SJSA1 (cell line): ENCODE results near the gene PRR12. TPM values are rescaled to one million over a fixed set of nuclear protein-coding genes. Genes with fewer than 3 reads are reported as not detected.

Source experiments
- DNase-seq, 2 experiments: peaks; one replicate each; pipeline ENCODE4 v3.0.0-alpha.2; 2015 to 2020; ENCODE audit warnings: low spot score in 2 of 2, low read depth in 1 of 2
- H3K27ac ChIP-seq: fragments of 250-450 bp; sonication (Bioruptor Pico); 2 replicates; pipeline ENCODE4 v1.5.1; 2020; ENCODE audit warnings: mild to moderate bottlenecking, moderate library complexity
- H3K27me3 ChIP-seq: fragments of 250-450 bp; sonication (Bioruptor Pico); replicated peaks from 2 replicates; pipeline ENCODE4 v1.5.1; 2020; ENCODE audit warnings: mild to moderate bottlenecking, moderate library complexity
- H3K36me3 ChIP-seq: fragments of 250-450 bp; sonication (Bioruptor Pico); 2 replicates; pipeline ENCODE4 v1.5.1; 2020; ENCODE audit warnings: mild to moderate bottlenecking
- H3K4me1 ChIP-seq: fragments of 250-450 bp; sonication (Bioruptor Pico); replicated peaks from 2 replicates; pipeline ENCODE4 v1.6.1; 2021; ENCODE audit warnings: mild to moderate bottlenecking
- H3K4me3 ChIP-seq: fragments of 250-450 bp; sonication (Bioruptor Pico); 2 replicates; pipeline ENCODE4 v1.5.1; 2020; ENCODE audit warnings: mild to moderate bottlenecking
- H3K9me3 ChIP-seq: fragments of 250-450 bp; sonication (Bioruptor Pico); replicated peaks from 2 replicates; pipeline ENCODE4 v1.5.1; 2020; ENCODE audit warnings: mild to moderate bottlenecking
- total RNA-seq: library from RNA; depleted of rRNA; stranded (reverse); fragments of >200 nt; shearing (Covaris generic); gene quantifications from 2 replicates; pipeline ENCODE4 v1.2.3, GENCODE V29; 2014

PRR12 gene
- total RNA-seq, 1 experiment from 2014 or later: 2.6 TPM

DNA sequence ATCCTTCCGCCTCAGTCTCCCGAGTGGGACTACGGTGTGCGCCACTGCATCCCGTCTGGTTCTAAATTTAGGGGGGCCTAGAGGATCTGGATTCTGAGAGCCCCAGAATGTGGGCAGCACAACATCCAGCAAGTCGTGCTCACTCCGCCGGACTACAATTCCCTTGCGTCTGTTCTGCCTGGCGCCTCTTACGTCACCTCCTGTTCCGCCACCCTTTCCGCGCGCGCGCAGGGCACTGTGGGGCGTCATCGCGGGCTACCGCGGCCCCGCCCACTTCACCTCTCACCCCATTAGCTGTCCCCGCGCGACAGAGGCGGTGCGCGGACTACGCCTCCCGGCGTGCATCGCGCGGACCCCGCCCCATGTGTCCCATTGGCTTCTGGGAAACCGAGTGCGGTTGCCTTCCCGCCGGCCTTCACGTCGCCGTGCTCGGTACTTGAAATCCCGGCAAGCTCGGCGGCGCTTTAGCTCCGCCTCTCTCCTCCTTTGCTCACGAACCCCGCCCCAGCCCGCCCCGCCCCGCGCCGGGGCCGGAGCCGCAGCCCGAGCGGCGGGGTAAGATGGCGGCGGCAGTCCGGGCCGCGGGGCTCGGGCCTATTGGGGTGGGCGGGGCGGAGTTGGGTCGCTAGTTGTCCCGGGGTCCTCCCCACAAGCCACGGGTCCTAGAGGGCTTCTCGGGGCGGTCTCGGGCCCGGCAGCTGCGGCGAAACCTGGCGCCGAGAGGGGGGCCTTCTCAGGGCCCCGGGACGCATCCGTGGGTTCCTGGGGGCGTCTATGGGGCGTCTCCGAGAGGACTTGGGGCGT is 50.9 kb downstream of the PRR12 start, which contains the start of gene SCAF1:
Gene SCAF1, plus strand, starts transcription at position 522 of the 804 bp plus-strand sequence. CDS start 2,818 bp downstream, outside the sequence.
- Histone ChIP-seq H3K27me3 (no peaks in the 10 kb centered on the region), H3K36me3 (peaks cover 30% of the 10 kb centered on the region), H3K9me3 (no peaks in the 10 kb centered on the region), H3K27ac (peak within 1 kb of the TSS; percentile 100), H3K4me3 (peak within 1 kb of the TSS; percentile 59), H3K4me1 (peaks cover 29% of the 10 kb centered on the region)
- DNase-seq: peak; percentile 99

DNA sequence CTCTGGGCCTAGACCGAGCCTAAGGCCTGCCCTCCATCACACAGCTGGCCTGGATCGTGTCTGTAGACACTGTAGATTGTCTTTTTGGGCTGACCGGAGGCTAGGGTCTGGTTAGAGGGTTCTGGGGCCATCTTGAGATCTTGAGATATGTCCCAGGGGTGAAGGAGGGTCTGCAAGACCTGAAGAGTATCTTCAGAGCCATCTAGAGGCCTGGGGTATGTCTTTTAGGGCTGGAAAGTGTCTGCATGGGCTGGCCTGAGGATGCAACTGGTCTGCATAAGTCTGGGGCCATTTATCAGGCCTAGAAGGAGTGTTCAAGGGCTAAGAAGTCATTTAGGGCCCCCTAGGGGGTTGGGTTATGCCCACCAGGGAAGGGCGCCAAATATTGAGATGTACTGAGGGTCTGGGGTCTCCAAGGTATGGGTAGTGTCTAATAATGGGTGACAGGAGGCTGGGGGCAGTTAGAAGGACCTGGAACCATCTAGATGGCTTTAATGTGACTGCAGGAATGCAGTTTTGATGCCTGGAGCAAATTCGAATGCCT is 51.6 kb downstream of the PRR12 start:
- Histone ChIP-seq H3K4me1 (peaks cover 29% of the 10 kb centered on the region), H3K36me3 (peaks cover 37% of the 10 kb centered on the region), H3K27me3 (no peaks in the 10 kb centered on the region), H3K9me3 (no peaks in the 10 kb centered on the region), H3K4me3 (peak overlapping the region; percentile 59), H3K27ac (peak overlapping the region; percentile 64)
- no peak for DNase-seq

DNA sequence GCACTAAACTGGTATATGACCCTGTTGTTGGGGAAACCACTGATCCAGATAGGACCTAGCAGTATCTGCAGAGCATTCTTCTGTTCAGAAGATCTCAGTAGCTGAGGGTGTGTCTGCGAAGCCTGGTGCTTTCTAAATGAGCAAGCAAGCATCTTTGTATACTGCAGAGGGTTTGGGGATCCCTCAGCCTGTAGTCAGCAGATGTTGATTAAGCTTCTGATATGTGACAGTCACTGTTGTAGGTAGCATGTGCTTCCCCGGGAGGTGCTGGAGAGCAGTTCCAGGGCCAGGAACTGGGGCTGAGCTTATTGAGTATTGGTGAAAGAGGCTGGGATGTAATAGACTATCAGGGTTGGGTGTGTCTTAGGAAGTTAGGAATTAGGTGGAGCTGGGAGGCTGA is 52.5 kb downstream of the PRR12 start:
- Histone ChIP-seq H3K9me3 (no peaks in the 10 kb centered on the region), H3K27ac (no peak overlapping the region), H3K4me3 (no peak overlapping the region; the same call in 1 of the 2 replicates), H3K4me1 (peaks cover 21% of the 10 kb centered on the region), H3K27me3 (no peaks in the 10 kb centered on the region), H3K36me3 (peaks cover 46% of the 10 kb centered on the region)
- DNase-seq: no peak

DNA sequence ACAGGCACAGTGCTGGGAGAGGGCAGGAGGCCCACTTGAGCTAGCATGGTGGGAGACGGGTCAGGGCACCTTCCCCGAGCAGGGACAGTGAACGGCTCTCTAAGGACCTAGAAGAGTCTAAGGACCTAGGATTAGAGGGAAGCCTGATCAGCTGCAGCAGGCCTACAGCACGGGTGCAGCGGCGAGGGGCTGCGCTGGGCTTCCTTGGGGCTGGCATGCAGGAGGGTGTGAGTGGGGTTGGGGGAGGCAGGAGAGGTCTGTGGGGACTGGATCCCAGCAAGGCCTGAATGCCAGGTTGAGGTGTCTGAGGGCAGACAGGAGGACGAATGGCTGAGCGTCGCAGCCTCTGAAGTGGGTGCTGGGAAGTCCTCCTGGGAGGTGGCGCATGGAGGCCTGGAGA is 54.6 kb downstream of the PRR12 start:
- Histone ChIP-seq H3K27me3 (no peaks in the 10 kb centered on the region), H3K9me3 (no peaks in the 10 kb centered on the region), H3K4me1 (peaks cover 16% of the 10 kb centered on the region), H3K27ac (no peak overlapping the region), H3K4me3 (no peak overlapping the region), H3K36me3 (peaks cover 67% of the 10 kb centered on the region)
- no peak for DNase-seq

DNA sequence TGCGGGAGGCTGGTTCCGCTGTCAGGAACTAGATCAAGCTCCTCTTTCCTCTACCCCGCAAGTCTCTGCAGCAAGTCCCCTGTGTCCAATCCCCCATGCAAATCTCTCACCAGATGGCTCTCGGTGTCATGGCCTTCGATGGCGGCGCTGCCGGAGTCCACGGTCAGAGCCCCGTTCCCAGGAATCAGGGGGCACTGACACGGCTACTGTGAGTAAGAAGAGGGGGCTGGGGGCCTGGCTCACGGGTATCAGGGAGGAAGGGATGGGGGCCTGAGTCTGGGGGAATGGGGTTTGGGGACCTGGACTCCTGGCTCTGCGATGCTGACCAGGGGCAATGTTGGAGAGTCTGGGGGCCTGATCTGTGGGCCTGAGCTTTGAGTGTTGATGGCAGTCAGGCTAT is 55.0 kb downstream of the PRR12 start:
- peaks cover 66% of the 10 kb centered on the region for H3K36me3 ChIP-seq
- H3K4me1 ChIP-seq: peaks cover 13% of the 10 kb centered on the region
- H3K4me3 ChIP-seq: no peak overlapping the region

DNA sequence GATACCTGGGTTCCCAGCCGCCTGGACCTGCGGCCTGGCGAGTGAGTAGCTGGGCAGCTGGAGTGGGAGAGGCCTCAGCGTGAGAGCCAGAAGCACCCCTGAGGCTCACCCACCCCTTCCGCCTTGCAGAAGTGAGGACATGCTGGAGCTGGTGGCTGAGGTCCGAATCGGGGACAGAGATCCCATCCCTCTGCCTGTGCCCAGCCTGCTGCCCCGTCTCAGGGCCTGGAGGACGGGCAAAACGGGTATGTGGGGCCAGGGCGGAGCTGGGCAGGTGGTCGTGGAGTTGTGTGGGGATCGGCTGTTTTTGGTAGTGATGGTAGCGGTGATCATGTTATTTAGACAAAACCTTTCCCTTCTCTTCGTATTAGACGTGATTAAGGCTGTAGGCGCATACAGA is 55.6 kb downstream of the PRR12 start:
- Histone ChIP-seq H3K4me1 (peaks cover 8% of the 10 kb centered on the region), H3K27ac (no peak overlapping the region), H3K27me3 (no peaks in the 10 kb centered on the region), H3K4me3 (no peak overlapping the region), H3K36me3 (peaks cover 70% of the 10 kb centered on the region), H3K9me3 (no peaks in the 10 kb centered on the region)
- DNase-seq: no peak

More for the DNA sequence above, 55.0 kb downstream of the PRR12 start:
- Histone ChIP-seq H3K27ac (no peak overlapping the region), H3K9me3 (no peaks in the 10 kb centered on the region), H3K27me3 (no peaks in the 10 kb centered on the region)
- no peak for DNase-seq

DNA sequence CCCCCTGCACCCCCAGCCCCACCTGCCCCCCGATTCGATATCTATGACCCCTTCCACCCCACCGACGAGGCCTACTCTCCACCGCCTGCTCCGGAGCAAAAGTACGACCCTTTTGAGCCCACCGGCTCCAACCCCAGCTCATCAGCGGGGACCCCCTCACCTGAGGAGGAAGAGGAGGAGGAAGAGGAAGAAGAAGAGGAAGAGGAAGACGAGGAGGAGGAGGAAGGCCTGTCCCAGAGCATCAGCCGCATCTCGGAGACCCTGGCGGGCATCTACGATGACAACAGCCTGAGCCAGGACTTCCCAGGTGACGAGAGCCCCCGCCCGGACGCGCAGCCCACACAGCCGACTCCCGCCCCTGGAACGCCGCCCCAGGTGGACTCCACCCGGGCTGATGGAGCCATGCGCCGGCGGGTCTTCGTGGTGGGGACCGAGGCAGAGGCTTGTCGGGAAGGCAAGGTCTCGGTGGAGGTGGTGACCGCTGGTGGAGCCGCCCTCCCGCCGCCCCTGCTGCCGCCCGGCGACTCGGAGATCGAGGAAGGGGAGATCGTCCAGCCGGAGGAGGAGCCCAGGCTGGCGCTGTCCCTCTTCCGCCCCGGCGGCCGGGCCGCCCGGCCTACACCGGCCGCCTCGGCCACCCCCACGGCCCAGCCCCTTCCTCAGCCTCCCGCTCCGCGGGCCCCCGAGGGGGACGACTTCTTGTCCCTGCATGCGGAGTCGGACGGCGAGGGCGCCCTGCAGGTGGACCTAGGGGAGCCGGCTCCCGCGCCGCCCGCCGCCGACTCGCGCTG is 60.2 kb downstream of the PRR12 start:
- H3K36me3 ChIP-seq: peaks cover 90% of the 10 kb centered on the region
- no peaks in the 10 kb centered on the region for H3K27me3 ChIP-seq
- no peak overlapping the region for H3K27ac ChIP-seq
- no peaks in the 10 kb centered on the region for H3K9me3 ChIP-seq
- H3K4me3 ChIP-seq: no peak overlapping the region
- no peak for DNase-seq
- H3K4me1 ChIP-seq: no peaks in the 10 kb centered on the region

DNA sequence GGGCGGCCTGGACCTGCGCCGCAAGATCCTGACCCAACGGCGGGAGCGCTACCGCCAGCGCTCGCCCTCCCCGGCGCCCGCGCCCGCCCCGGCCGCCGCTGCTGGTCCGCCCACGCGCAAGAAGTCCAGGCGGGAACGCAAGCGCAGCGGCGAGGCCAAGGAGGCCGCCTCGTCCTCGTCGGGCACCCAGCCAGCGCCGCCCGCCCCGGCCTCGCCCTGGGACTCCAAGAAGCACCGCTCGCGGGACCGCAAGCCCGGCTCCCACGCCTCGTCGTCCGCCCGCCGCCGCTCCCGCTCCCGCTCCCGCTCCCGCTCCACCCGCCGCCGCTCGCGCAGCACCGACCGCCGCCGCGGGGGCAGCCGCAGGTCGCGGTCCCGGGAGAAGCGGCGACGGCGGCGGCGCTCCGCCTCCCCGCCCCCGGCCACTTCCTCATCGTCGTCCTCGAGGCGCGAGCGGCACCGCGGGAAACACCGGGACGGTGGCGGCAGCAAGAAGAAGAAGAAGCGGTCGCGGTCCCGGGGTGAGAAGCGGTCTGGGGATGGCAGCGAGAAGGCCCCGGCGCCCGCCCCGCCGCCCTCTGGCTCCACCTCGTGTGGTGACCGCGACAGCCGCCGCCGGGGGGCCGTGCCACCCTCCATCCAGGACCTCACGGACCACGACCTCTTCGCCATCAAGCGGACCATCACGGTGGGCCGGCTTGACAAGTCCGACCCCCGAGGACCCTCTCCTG is 61.0 kb downstream of the PRR12 start:
- H3K4me3 ChIP-seq: no peak overlapping the region
- H3K9me3 ChIP-seq: no peaks in the 10 kb centered on the region
- H3K27me3 ChIP-seq: no peaks in the 10 kb centered on the region
- peaks cover 90% of the 10 kb centered on the region for H3K36me3 ChIP-seq
- no peak overlapping the region for H3K27ac ChIP-seq
- no peaks in the 10 kb centered on the region for H3K4me1 ChIP-seq
- DNase-seq: no peak

DNA sequence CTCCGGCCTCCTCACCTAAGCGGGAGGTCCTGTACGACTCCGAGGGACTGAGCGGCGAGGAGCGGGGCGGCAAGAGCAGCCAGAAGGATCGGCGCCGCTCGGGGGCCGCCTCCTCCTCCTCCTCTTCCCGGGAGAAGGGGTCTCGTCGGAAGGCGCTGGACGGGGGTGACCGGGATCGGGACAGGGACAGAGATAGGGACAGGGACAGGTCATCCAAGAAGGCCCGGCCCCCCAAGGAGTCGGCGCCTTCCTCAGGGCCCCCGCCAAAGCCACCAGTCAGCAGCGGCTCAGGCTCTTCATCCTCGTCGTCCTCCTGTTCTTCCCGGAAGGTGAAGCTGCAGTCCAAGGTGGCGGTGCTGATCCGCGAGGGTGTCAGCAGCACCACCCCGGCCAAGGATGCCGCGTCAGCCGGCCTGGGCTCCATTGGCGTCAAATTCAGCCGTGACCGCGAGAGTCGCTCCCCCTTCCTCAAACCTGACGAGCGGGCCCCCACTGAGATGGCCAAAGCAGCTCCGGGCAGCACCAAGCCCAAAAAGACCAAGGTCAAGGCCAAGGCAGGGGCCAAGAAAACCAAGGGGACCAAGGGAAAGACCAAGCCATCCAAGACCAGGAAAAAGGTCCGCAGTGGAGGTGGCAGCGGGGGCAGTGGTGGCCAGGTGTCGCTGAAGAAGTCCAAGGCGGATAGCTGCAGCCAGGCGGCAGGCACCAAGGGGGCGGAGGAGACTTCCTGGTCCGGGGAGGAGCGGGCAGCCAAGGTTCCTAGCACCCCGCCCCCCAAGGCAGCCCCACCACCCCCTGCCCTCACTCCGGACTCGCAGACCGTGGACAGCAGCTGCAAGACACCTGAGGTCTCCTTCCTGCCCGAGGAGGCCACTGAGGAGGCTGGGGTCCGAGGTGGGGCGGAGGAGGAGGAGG is 61.8 kb downstream of the PRR12 start:
- Histone ChIP-seq H3K9me3 (no peaks in the 10 kb centered on the region), H3K4me3 (no peak overlapping the region), H3K27ac (no peak overlapping the region), H3K27me3 (no peaks in the 10 kb centered on the region), H3K36me3 (peaks cover 87% of the 10 kb centered on the region), H3K4me1 (no peaks in the 10 kb centered on the region)
- DNase-seq: no peak

DNA sequence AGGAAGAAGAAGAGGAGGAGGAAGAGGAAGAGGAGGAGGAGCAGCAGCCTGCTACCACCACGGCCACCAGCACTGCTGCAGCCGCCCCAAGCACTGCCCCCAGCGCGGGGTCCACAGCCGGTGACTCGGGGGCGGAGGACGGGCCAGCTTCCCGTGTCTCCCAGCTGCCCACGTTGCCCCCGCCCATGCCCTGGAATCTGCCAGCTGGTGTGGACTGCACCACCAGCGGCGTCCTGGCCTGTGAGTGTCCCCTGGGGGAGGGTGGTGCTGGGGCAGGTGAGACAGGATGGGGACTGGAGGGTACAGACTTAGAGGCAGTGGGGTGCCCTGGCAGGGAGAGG is 62.5 kb downstream of the PRR12 start:
- Histone ChIP-seq H3K4me1 (no peaks in the 10 kb centered on the region), H3K4me3 (no peak overlapping the region), H3K27me3 (no peaks in the 10 kb centered on the region), H3K36me3 (peaks cover 87% of the 10 kb centered on the region), H3K9me3 (no peaks in the 10 kb centered on the region), H3K27ac (no peak overlapping the region)
- no peak for DNase-seq

DNA sequence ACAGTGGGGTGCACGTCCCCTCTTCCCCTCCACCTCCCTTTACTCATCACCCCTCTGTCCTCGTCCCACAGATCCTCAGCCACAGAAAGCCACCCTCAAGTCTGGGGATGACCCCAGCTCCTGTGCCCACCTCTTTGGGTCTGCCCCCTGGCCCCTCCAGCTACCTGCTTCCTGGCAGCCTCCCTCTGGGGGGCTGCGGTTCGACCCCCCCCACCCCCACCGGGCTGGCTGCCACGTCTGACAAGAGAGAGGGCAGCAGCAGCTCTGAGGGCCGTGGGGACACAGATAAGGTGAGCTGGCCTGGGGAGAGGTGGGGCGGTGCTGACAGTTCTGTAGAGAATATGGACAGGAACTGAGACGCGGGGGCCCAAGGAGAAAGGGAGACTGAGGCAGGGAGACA is 63.6 kb downstream of the PRR12 start:
- H3K36me3 ChIP-seq: peaks cover 87% of the 10 kb centered on the region
- no peak overlapping the region for H3K27ac ChIP-seq
- DNase-seq: no peak
- no peaks in the 10 kb centered on the region for H3K4me1 ChIP-seq
- H3K27me3 ChIP-seq: no peaks in the 10 kb centered on the region
- no peaks in the 10 kb centered on the region for H3K9me3 ChIP-seq
- no peak overlapping the region for H3K4me3 ChIP-seq

DNA sequence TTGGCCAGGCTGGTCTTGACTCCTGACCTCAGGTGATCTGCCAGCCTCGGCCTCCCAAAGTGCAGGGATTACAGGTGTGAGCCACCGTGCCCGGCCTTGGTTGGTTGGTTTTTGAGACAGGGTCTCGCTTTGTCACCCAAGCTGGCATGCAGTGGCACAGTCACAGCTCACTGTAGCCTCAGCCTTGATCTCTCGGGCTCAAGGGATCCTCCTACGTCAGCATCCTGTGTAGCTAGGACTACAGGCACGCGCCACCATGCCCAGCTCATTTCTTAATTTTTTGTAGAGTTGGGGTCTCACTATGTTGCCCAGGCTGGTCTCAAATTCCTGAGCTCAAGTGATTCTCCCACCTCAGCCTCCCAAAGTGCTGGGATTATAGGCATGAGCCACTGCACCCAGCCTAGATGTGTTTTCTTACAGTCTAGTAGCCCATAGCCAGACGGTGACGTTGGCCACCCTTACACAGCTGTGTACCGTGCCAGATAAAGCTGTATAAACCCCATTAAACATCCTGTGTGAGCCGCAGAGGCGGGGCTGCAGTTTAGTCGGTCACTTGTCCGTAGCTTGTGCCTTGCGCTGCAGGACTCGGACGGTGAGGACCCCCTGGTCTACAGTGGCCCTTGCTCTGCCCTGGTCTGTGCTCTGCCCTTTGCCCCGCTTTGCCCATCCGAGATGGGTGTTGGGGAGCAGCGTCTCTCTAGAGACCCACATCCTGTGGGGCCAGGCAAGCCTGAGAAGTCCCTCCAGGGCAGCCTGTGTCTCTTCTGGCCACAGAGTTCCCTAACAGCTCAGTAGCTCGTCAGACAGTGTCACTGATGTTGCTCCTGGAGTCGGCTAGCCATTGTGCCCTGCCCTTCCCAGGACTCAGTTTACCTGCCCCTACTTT is 64.8 kb downstream of the PRR12 start:
- no peaks in the 10 kb centered on the region for H3K27me3 ChIP-seq
- no peaks in the 10 kb centered on the region for H3K4me1 ChIP-seq
- no peak overlapping the region for H3K27ac ChIP-seq
- H3K9me3 ChIP-seq: no peaks in the 10 kb centered on the region
- H3K4me3 ChIP-seq: no peak overlapping the region
- peaks cover 87% of the 10 kb centered on the region for H3K36me3 ChIP-seq
- no peak for DNase-seq
